PC-3 (cell line): ENCODE measurements around the gene IL21.

ENCODE experiments used
- CTCF ChIP-seq: fragments of 300-600 bp; sonication (generic); conservative IDR thresholded peaks from 2 replicates; pipeline ENCODE4 v1.5.1; 2017; ENCODE audit warnings: antibody characterized with exemption, low read depth, mild to moderate bottlenecking, low read length
- EZH2 ChIP-seq: fragments of 300-600 bp; sonication (generic); IDR thresholded peaks from one replicate; pipeline ENCODE4 v1.6.1; 2017; ENCODE audit warnings: antibody characterized with exemption, mild to moderate bottlenecking, low read length; ENCODE audit not compliant: unreplicated experiment
- EZH2phosphoT487 ChIP-seq: fragments of 300-600 bp; sonication (generic); IDR thresholded peaks from 2 replicates; pipeline ENCODE4 v1.6.1; 2018; ENCODE audit warnings: mild to moderate bottlenecking, antibody characterized with exemption, low read length, borderline replicate concordance

GRCh38 chr4:122602277-122603142, 18.4 kb downstream of the IL21 start:
- TF ChIP-seq EZH2 (no peak), CTCF (peak; percentile 73), EZH2phosphoT487 (no peak)
